OCI-LY7 (cell line): ENCODE data around the gene SLC10A3.

Experiments
- CTCF ChIP-seq: fragments of 200-600 bp; sonication (generic); conservative IDR thresholded peaks from 2 replicates; pipeline ENCODE4 v1.5.1; 2014; ENCODE audit warnings: mild to moderate bottlenecking, antibody characterized with exemption, low read length, moderate library complexity, mixed read lengths
- EZH2phosphoT487 ChIP-seq: fragments of 200-600 bp; sonication (generic); IDR thresholded peaks from 2 replicates; pipeline ENCODE4 v1.6.1; 2018; ENCODE audit warnings: low read depth, borderline replicate concordance, mild to moderate bottlenecking, mixed run types, antibody characterized with exemption, low read length, moderate library complexity, mixed read lengths

DNA sequence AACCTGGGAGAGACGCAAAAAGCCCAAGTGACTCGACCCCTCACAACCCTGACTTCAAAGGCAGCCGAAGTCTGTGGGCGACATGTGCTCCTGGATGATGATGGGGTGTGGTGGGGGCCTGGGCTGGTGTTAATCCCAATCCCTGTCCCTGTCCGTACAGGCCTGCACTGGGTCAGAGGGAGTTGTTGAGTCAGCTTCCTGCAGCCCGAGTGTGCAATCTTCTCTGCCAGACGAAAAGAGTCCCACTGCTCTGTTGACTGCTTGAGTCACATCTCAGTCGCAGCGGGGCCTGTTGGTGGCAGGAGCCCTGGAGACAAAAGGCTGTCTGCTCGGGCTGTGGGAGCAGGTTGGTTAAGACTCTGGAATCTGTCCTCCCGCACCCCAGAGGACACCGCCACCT lies 15.3 kb upstream of the SLC10A3 start:
- TF ChIP-seq CTCF (no peak), EZH2phosphoT487 (no peak)
